Thymus (tissue), 11 donors: ENCODE results near the gene TRAPPC2. TPM values are rescaled to one million over a fixed set of nuclear protein-coding genes. Genes with fewer than 3 reads are reported as not detected.
"Not testable (repeated sequence)": the region's sequence is repeated elsewhere in the genome, so short reads cannot be mapped to it uniquely, and the experiment has no call there.

Experiments
- DNase-seq, 9 donors: peaks; one replicate each; pipeline ENCODE4 v3.0.0-alpha.2; 2013; ENCODE audit warnings: low spot score in 9 of 9, low read depth in 6 of 9, missing footprints in 1 of 9
- H3K27ac ChIP-seq, 2 donors: one replicate each; pipeline ENCODE4 v1.5.1; 2013; ENCODE audit warnings: control low read depth in 1 of 2, low read depth in 1 of 2, low read length in 1 of 2, mild to moderate bottlenecking in 1 of 2, moderate library complexity in 1 of 2
- H3K27me3 ChIP-seq, 2 donors: one replicate each; pipeline ENCODE4 v1.5.1; 2013; ENCODE audit warnings: low read length in 1 of 2; ENCODE audit not compliant: control insufficient read depth in 2 of 2, insufficient read depth in 1 of 2
- H3K36me3 ChIP-seq, 2 donors: one replicate each; pipeline ENCODE4 v1.5.1; 2013; ENCODE audit warnings: low read length in 1 of 2, mild to moderate bottlenecking in 1 of 2, moderate library complexity in 1 of 2; ENCODE audit not compliant: control insufficient read depth in 2 of 2, insufficient read depth in 2 of 2
- H3K4me1 ChIP-seq, 2 donors: one replicate each; pipeline ENCODE4 v1.5.1; 2013; ENCODE audit warnings: low read length in 2 of 2; ENCODE audit not compliant: control insufficient read depth in 2 of 2, insufficient read depth in 2 of 2
- H3K4me3 ChIP-seq, 2 donors: one replicate each; pipeline ENCODE4 v1.5.1; 2013; ENCODE audit warnings: low read length in 2 of 2, control low read depth in 1 of 2, mild to moderate bottlenecking in 1 of 2
- H3K9me3 ChIP-seq, 2 donors: one replicate each; pipeline ENCODE4 v1.5.1; 2013; ENCODE audit warnings: low read length in 1 of 2, mild to moderate bottlenecking in 1 of 2; ENCODE audit not compliant: control insufficient read depth in 2 of 2, insufficient read depth in 1 of 2
- WGBS: extraction: QIAGEN DNeasy Blood & Tissue Kit; methylation state at CpG from one replicate; pipeline ENCODE4 v1.1.7; 2013; 5-methylcytosine and 5-hydroxymethylcytosine counted together
- polyA plus RNA-seq: library from polyadenylated mRNA; stranded (reverse); fragments of 200-250 nt; gene quantifications from one replicate; pipeline ENCODE4 v1.2.3, GENCODE V29; 2013
- total RNA-seq: library from RNA; stranded (reverse); fragments of 120-200 nt; gene quantifications from one replicate; pipeline ENCODE4 v1.2.4, GENCODE V29; 2013
- donor health status: healthy.

The TRAPPC2 gene
- total and polyA plus RNA-seq, 2 donors, result 15.2 to 21.0 TPM

GRCh38 chrX:13673016-13673415 lies 61.4 kb downstream of the TRAPPC2 start:
- Histone ChIP-seq H3K4me1 (no peaks in the 10 kb centered on the region), H3K4me3 (no peak overlapping the region), H3K27ac (no peak overlapping the region), H3K36me3 (peaks cover 0 to under 1% of the 10 kb centered on the region in 2 donors), H3K27me3 (no peaks in the 10 kb centered on the region), H3K9me3 (no peaks in the 10 kb centered on the region)
- DNase-seq, result no peak

- no peaks in the 10 kb centered on the region for H3K4me1 ChIP-seq
- H3K9me3 ChIP-seq, result no peaks in the 10 kb centered on the region
- H3K27ac ChIP-seq, result no peak overlapping the region
- no peak for DNase-seq
- 95% methylated on average over 5 of the region's 5 CpGs for WGBS
- H3K36me3 ChIP-seq, result peaks cover 0 to 11% of the 10 kb centered on the region in 2 donors
- H3K27me3 ChIP-seq, result no peaks in the 10 kb centered on the region
- no peak overlapping the region for H3K4me3 ChIP-seq
Observed at GRCh38 chrX:13670197-13670596, 64.2 kb downstream of the TRAPPC2 start.

GRCh38 chrX:13669755-13670154 lies 64.7 kb downstream of the TRAPPC2 start:
- not testable (repeated sequence) for H3K27me3 ChIP-seq, H3K9me3 ChIP-seq, H3K27ac ChIP-seq, DNase-seq, H3K4me1 ChIP-seq, H3K4me3 ChIP-seq
- 96% methylated on average over 8 of the region's 8 CpGs for WGBS
- peaks cover 0 to 11% of the 10 kb centered on the region in 2 donors for H3K36me3 ChIP-seq

- WGBS, result 33% methylated on average over 9 of the region's 9 CpGs
- no peak overlapping the region for H3K4me3 ChIP-seq
- peak in 1 of 9 donors; percentile 33 for DNase-seq
Observed at GRCh38 chrX:13669246-13669737, 65.1 kb downstream of the TRAPPC2 start.

GRCh38 chrX:13667919-13668318 lies 66.5 kb downstream of the TRAPPC2 start:
- peaks cover 11 to 19% of the 10 kb centered on the region in 2 donors for H3K36me3 ChIP-seq
- no peaks in the 10 kb centered on the region for H3K9me3 ChIP-seq
- H3K27me3 ChIP-seq, result no peaks in the 10 kb centered on the region
- H3K4me1 ChIP-seq, result no peaks in the 10 kb centered on the region
- no peak for DNase-seq
- H3K27ac ChIP-seq, result no peak overlapping the region
- no peak overlapping the region for H3K4me3 ChIP-seq

More at GRCh38 chrX:13669246-13669737, 65.1 kb downstream of the TRAPPC2 start:
- Histone ChIP-seq H3K4me1 (no peaks in the 10 kb centered on the region), H3K27me3 (no peaks in the 10 kb centered on the region), H3K9me3 (no peaks in the 10 kb centered on the region), H3K36me3 (peaks cover 0 to 11% of the 10 kb centered on the region in 2 donors), H3K27ac (peak overlapping the region in 1 of 2 donors; percentile 64)

- Histone ChIP-seq H3K36me3 (peaks cover 11 to 21% of the 10 kb centered on the region in 2 donors), H3K27me3 (no peaks in the 10 kb centered on the region), H3K9me3 (no peaks in the 10 kb centered on the region), H3K27ac (no peak overlapping the region), H3K4me1 (no peaks in the 10 kb centered on the region), H3K4me3 (no peak overlapping the region)
- DNase-seq, result no peak
- WGBS, result 97% methylated on average over 3 of the region's 3 CpGs
Observed at GRCh38 chrX:13666836-13667235, 67.6 kb downstream of the TRAPPC2 start.

GRCh38 chrX:13664020-13664419 lies 70.4 kb downstream of the TRAPPC2 start:
- no peak for DNase-seq
- H3K4me3 ChIP-seq, result no peak overlapping the region
- no peak overlapping the region for H3K27ac ChIP-seq
- H3K4me1 ChIP-seq, result no peaks in the 10 kb centered on the region
- no peaks in the 10 kb centered on the region for H3K27me3 ChIP-seq
- peaks cover 15 to 21% of the 10 kb centered on the region in 2 donors for H3K36me3 ChIP-seq
- H3K9me3 ChIP-seq, result no peaks in the 10 kb centered on the region
- WGBS, result 98% methylated on average over 3 of the region's 3 CpGs

GRCh38 chrX:13662355-13662791 lies 72.0 kb downstream of the TRAPPC2 start:
- no peak overlapping the region for H3K4me3 ChIP-seq
- peak overlapping the region in 1 of 2 donors; percentile 32 for H3K27ac ChIP-seq
- H3K36me3 ChIP-seq, result peaks cover 15 to 16% of the 10 kb centered on the region in 2 donors
- no peak for DNase-seq
- H3K27me3 ChIP-seq, result no peaks in the 10 kb centered on the region
- no peaks in the 10 kb centered on the region for H3K4me1 ChIP-seq
- 92% methylated on average over 6 of the region's 6 CpGs for WGBS
- no peaks in the 10 kb centered on the region for H3K9me3 ChIP-seq
